Measurements from ENCODE around the gene CAPZB. TPM values are rescaled to one million over a fixed set of nuclear protein-coding genes. Genes with fewer than 3 reads are reported as not detected.

Gene CAPZB
- total and polyA plus RNA-seq, 2 donors (not counting 3 experiments of a cell fraction or from before 2014, with no cell fraction given), result 196 to 347 TPM

GRCh38 chr1:19484798-19485361 lies 459 bp downstream of the CAPZB start:
- Histone ChIP-seq H3K4me3 (replicated peaks in 1 of 3; ENCODE audit: insufficient read depth in 1 of 3, low read depth in 1 of 3, low read length in 3 of 3) (peak overlapping the region; percentile 69 to 98 (median 72)), H3K9me3 (replicated peaks; ENCODE audit: control insufficient read depth, insufficient read depth, low read length) (no peaks in the 10 kb centered on the region), H3K27ac (ENCODE audit: insufficient read depth, low read depth, low read length) (peak overlapping the region; percentile 91), H2AFZ (ENCODE audit: low read depth, low read length) (no peak overlapping the region), H3K79me2 (ENCODE audit: control insufficient read depth, insufficient read depth, low read length) (peaks cover 54% of the 10 kb centered on the region), H3K4me2 (ENCODE audit: insufficient read depth, low read length) (peak overlapping the region; percentile 37), H3K9me1 (replicated peaks; ENCODE audit: control insufficient read depth, extremely low read depth, insufficient read depth, low read length) (no peaks in the 10 kb centered on the region), H3K36me3 (ENCODE audit: control insufficient read depth in 2 of 2, extremely low read depth in 1 of 2, insufficient read depth in 2 of 2, low read length in 2 of 2) (no peaks in the 10 kb centered on the region), H3K4me1 (ENCODE audit: control insufficient read depth, extremely low read depth, insufficient read depth, low read length) (peaks cover 36% of the 10 kb centered on the region), H3K9ac (replicated peaks; ENCODE audit: extremely low read depth, insufficient read depth, low read length) (peak overlapping the region; percentile 82), H3K27me3 (ENCODE audit: control insufficient read depth in 2 of 2, insufficient read depth in 2 of 2, low read length in 2 of 2) (no peaks in the 10 kb centered on the region), H4K20me1 (replicated peaks; ENCODE audit: control insufficient read depth, extremely low read depth, insufficient read depth, low read length) (peaks cover 6% of the 10 kb centered on the region)
- TF ChIP-seq POLR2A (IDR thresholded peaks at IDR 0.05; ENCODE audit: low read depth, low read length) (peak; percentile 25), MAX (IDR thresholded peaks at IDR 0.05; ENCODE audit: insufficient read depth, insufficient read length) (no peak)
- dilution Hi-C loops (cut with MboI; ENCODE audit: extremely low pct_ligation_motif_present, low sequenced_read_pairs) (no loop called here), intact Hi-C loops (cut with micrococcal nuclease) (loop anchor here (1.0 to 5.0 kb wide), 6 partner anchors 8 to 143 kb away; no protein-coding TSS in a partner anchor)
- peak; percentile 42 for DNase-seq (ENCODE audit: low read depth, low spot score)
- CTCF ChIA-PET, result interaction anchor here (0.6 to 2.4 kb wide), 4 partner anchors 8 to 166 kb away, joined by 3 to 12 read pairs (median 4); no protein-coding TSS in a partner anchor
- POLR2A ChIA-PET, result interaction anchor here (0.6 to 1.0 kb wide), 4 partner anchors 8 to 397 kb away, joined by 3 to 6 read pairs (median 4); partner anchors contain the start of gene OTUD3
- TSS peak; percentile 22 for BruUV-seq (replicated peaks)
- no peak for FAIRE-seq

GRCh38 chr1:19484338-19484797 lies 971 bp downstream of the CAPZB start:
- DNase-seq (ENCODE audit: low read depth, low spot score) (peak; percentile 10), FAIRE-seq (no peak)
- dilution Hi-C loops (cut with MboI; ENCODE audit: extremely low pct_ligation_motif_present, low sequenced_read_pairs), result no loop called here
- H4K20me1 ChIP-seq (replicated peaks; ENCODE audit: control insufficient read depth, extremely low read depth, insufficient read depth, low read length), result peaks cover 6% of the 10 kb centered on the region
- H3K9me3 ChIP-seq (replicated peaks; ENCODE audit: control insufficient read depth, insufficient read depth, low read length), result no peaks in the 10 kb centered on the region
- peak overlapping the region; percentile 37 for H3K4me2 ChIP-seq (ENCODE audit: insufficient read depth, low read length)
- BruUV-seq (replicated peaks), result no TSS peak
- H2AFZ ChIP-seq (ENCODE audit: low read depth, low read length), result no peak overlapping the region
- H3K79me2 ChIP-seq (ENCODE audit: control insufficient read depth, insufficient read depth, low read length), result peaks cover 59% of the 10 kb centered on the region
- peak overlapping the region; percentile 69 to 98 (median 72) for H3K4me3 ChIP-seq (replicated peaks in 1 of 3; ENCODE audit: insufficient read depth in 1 of 3, low read depth in 1 of 3, low read length in 3 of 3)
- CTCF ChIA-PET, result interaction anchor here (1.6 to 2.4 kb wide), 2 partner anchors 167 to 170 kb away, joined by 5 to 12 read pairs; no protein-coding TSS in a partner anchor
- intact Hi-C loops (cut with micrococcal nuclease), result loop anchor here (1.0 to 2.0 kb wide), 2 partner anchors 15 to 46 kb away; no protein-coding TSS in a partner anchor
- no peak for TF ChIP-seq MYC (IDR thresholded peaks at IDR 0.05; ENCODE audit: low read depth, low read length)
- TF ChIP-seq FOS (IDR thresholded peaks at IDR 0.05; ENCODE audit: borderline replicate concordance, insufficient read depth, low read length), result no peak
- no peak for TF ChIP-seq GATA2 (IDR thresholded peaks at IDR 0.05; ENCODE audit: insufficient read depth, insufficient read length, low read depth, low read length)
- no peaks in the 10 kb centered on the region for H3K27me3 ChIP-seq (ENCODE audit: control insufficient read depth in 2 of 2, insufficient read depth in 2 of 2, low read length in 2 of 2)
- H3K27ac ChIP-seq (ENCODE audit: insufficient read depth, low read depth, low read length), result peak overlapping the region; percentile 91
- no peaks in the 10 kb centered on the region for H3K9me1 ChIP-seq (replicated peaks; ENCODE audit: control insufficient read depth, extremely low read depth, insufficient read depth, low read length)
- peaks cover 41% of the 10 kb centered on the region for H3K4me1 ChIP-seq (ENCODE audit: control insufficient read depth, extremely low read depth, insufficient read depth, low read length)
- peak overlapping the region; percentile 82 for H3K9ac ChIP-seq (replicated peaks; ENCODE audit: extremely low read depth, insufficient read depth, low read length)
- POLR2A ChIA-PET, result interaction anchor here (1.0 kb wide), 1 partner anchor 8 kb away, joined by 3 read pairs; no protein-coding TSS in a partner anchor
- no peaks in the 10 kb centered on the region for H3K36me3 ChIP-seq (ENCODE audit: control insufficient read depth in 2 of 2, extremely low read depth in 1 of 2, insufficient read depth in 2 of 2, low read length in 2 of 2)
